Neural cell (in vitro differentiated cells): ENCODE results near the gene POU3F1. TPM values are rescaled to one million over a fixed set of nuclear protein-coding genes. Genes with fewer than 3 reads are reported as not detected.

Source experiments
- H2AFZ ChIP-seq: fragments of 200-600, 300-800 bp; sonication (generic), shearing (Covaris generic); 2 replicates; pipeline ENCODE4 v1.6.0; 2014; ENCODE audit warnings: low read depth, mild to moderate bottlenecking, antibody characterized with exemption, low read length, moderate library complexity
- H3F3A ChIP-seq: fragments of 200-600 bp; shearing (Covaris generic); 2 replicates; pipeline ENCODE4 v1.6.1; 2016; ENCODE audit warnings: mild to moderate bottlenecking, moderate library complexity, mixed read lengths, antibody characterized with exemption, low read length; ENCODE audit not compliant: insufficient read depth, poor library complexity, severe bottlenecking
- H3K27ac ChIP-seq: fragments of 200-600, 300-800 bp; sonication (generic), shearing (Covaris generic); 2 replicates; pipeline ENCODE4 v1.5.1; 2014; ENCODE audit warnings: mild to moderate bottlenecking, low read length, moderate library complexity
- H3K27me3 ChIP-seq: fragments of 300-800, 200-600 bp; sonication (generic), shearing (Covaris generic); 2 replicates; pipeline ENCODE4 v1.6.0; 2014; ENCODE audit warnings: mild to moderate bottlenecking, low read depth, low read length, moderate library complexity; ENCODE audit not compliant: insufficient read depth
- H3K36me3 ChIP-seq: fragments of 300-800, 200-600 bp; sonication (generic), shearing (Covaris generic); 2 replicates; pipeline ENCODE4 v1.5.1; 2014; ENCODE audit warnings: mild to moderate bottlenecking, antibody characterized with exemption, low read length, moderate library complexity; ENCODE audit not compliant: insufficient read depth
- H3K4me2 ChIP-seq: fragments of 300-800, 200-600 bp; sonication (generic), shearing (Covaris generic); 2 replicates; pipeline ENCODE4 v1.6.0; 2014; ENCODE audit warnings: mild to moderate bottlenecking, low read length
- H3K4me3 ChIP-seq: fragments of 300-800, 200-600 bp; sonication (generic), shearing (Covaris generic); 2 replicates; pipeline ENCODE4 v1.5.1; 2014; ENCODE audit warnings: mild to moderate bottlenecking, low read length, moderate library complexity
- H3K79me2 ChIP-seq: fragments of 200-600 bp; shearing (Covaris generic); replicated peaks from 2 replicates; pipeline ENCODE4 v1.6.0; 2014; ENCODE audit warnings: mild to moderate bottlenecking, low read length, moderate library complexity; ENCODE audit not compliant: insufficient read depth
- H3K9ac ChIP-seq: fragments of 300-800, 200-600 bp; sonication (generic), shearing (Covaris generic); 2 replicates; pipeline ENCODE4 v1.6.1; 2016; ENCODE audit warnings: mild to moderate bottlenecking, low read length, mixed read lengths
- H3K9me2 ChIP-seq: fragments of 200-600 bp; shearing (Covaris generic); 2 replicates; pipeline ENCODE4 v1.6.1; 2016; ENCODE audit warnings: mild to moderate bottlenecking, low read length, mixed read lengths; ENCODE audit not compliant: insufficient read depth
- H3K9me3 ChIP-seq: fragments of 200-600, 300-800 bp; sonication (generic), shearing (Covaris generic); 2 replicates; pipeline ENCODE4 v1.6.1; 2016; ENCODE audit warnings: mild to moderate bottlenecking, mixed run types, low read length, moderate library complexity, mixed read lengths
- H4K20me1 ChIP-seq: fragments of 200-600 bp; shearing (Covaris generic); 2 replicates; pipeline ENCODE4 v1.6.1; 2016; ENCODE audit warnings: mild to moderate bottlenecking, mixed run types; ENCODE audit not compliant: insufficient read depth
- CTCF ChIP-seq: fragments of 450-650 bp; IDR thresholded peaks from 2 replicates; pipeline ENCODE4 v1.5.1; 2014; ENCODE audit warnings: antibody characterized with exemption, mild to moderate bottlenecking, moderate library complexity; ENCODE audit not compliant: poor library complexity, severe bottlenecking
- EP300 ChIP-seq: fragments of 450-650 bp; conservative IDR thresholded peaks from 2 replicates; pipeline ENCODE4 v1.6.1; 2014; ENCODE audit warnings: antibody characterized with exemption, mild to moderate bottlenecking, moderate library complexity; ENCODE audit not compliant: poor library complexity, severe bottlenecking
- EZH2 ChIP-seq: fragments of 200-600, 300-800 bp; shearing (Covaris generic), sonication (generic); IDR thresholded peaks from 2 replicates; pipeline ENCODE4 v1.6.1; 2014; ENCODE audit warnings: antibody characterized with exemption, low read length, borderline replicate concordance, mild to moderate bottlenecking; ENCODE audit not compliant: insufficient read depth, poor library complexity, severe bottlenecking
- MXI1 ChIP-seq: fragments of 450-650 bp; conservative IDR thresholded peaks from 2 replicates; pipeline ENCODE4 v1.6.1; 2014; ENCODE audit warnings: antibody characterized with exemption, mild to moderate bottlenecking; ENCODE audit not compliant: poor library complexity, severe bottlenecking
- POLR2AphosphoS5 ChIP-seq: IDR thresholded peaks from 2 replicates; pipeline ENCODE4 v1.6.1; 2012
- RAD21 ChIP-seq: fragments of 450-650 bp; conservative IDR thresholded peaks from 2 replicates; pipeline ENCODE4 v1.6.1; 2014; ENCODE audit warnings: antibody characterized with exemption, mild to moderate bottlenecking, moderate library complexity
- REST ChIP-seq: IDR thresholded peaks from 2 replicates; pipeline ENCODE4 v1.6.1; 2012; ENCODE audit warnings: borderline replicate concordance
- SMC3 ChIP-seq: fragments of 450-650 bp; conservative IDR thresholded peaks from 2 replicates; pipeline ENCODE4 v1.6.1; 2014; ENCODE audit warnings: antibody characterized with exemption, mild to moderate bottlenecking, moderate library complexity; ENCODE audit not compliant: poor library complexity
- TAF1 ChIP-seq: IDR thresholded peaks from 2 replicates; pipeline ENCODE4 v1.6.1; 2012; ENCODE audit warnings: low read depth
- polyA plus RNA-seq: library from polyadenylated mRNA; depleted of rRNA; stranded (reverse); fragments of >200 nt; gene quantifications from 2 replicates; pipeline ENCODE4 v1.2.3, GENCODE V29; 2014

Gene POU3F1
- polyA plus RNA-seq, 1 donor from 2014 or later, result 3.1 TPM

- H3K9me2 ChIP-seq, result no peaks in the 10 kb centered on the region
- H3K9me3 ChIP-seq, result no peaks in the 10 kb centered on the region
- no peak overlapping the region for H3K9ac ChIP-seq
- no peaks in the 10 kb centered on the region for H3F3A ChIP-seq
- H4K20me1 ChIP-seq, result peaks cover 11% of the 10 kb centered on the region
- H3K79me2 ChIP-seq, result peaks cover 19% of the 10 kb centered on the region
- peaks cover 26% of the 10 kb centered on the region for H3K27me3 ChIP-seq
- H3K4me3 ChIP-seq, result no peak overlapping the region
- no peak overlapping the region for H3K4me2 ChIP-seq
- no peak overlapping the region for H2AFZ ChIP-seq
- H3K36me3 ChIP-seq, result no peaks in the 10 kb centered on the region
- TF ChIP-seq EZH2 (no peak), CTCF (no peak), MXI1 (no peak), RAD21 (no peak), POLR2AphosphoS5 (no peak), SMC3 (no peak), EP300 (no peak), REST (no peak), TAF1 (no peak)
- H3K27ac ChIP-seq, result no peak overlapping the region
Observed at GRCh38 chr1:38039331-38040088, 7.1 kb downstream of the POU3F1 start.

GRCh38 chr1:38038861-38039260, 7.7 kb downstream of the POU3F1 start:
- no peak overlapping the region for H3K4me2 ChIP-seq
- no peaks in the 10 kb centered on the region for H3K9me2 ChIP-seq
- H3K27ac ChIP-seq, result no peak overlapping the region
- peaks cover 12% of the 10 kb centered on the region for H3K79me2 ChIP-seq
- no peaks in the 10 kb centered on the region for H3K9me3 ChIP-seq
- no peak overlapping the region for H3K4me3 ChIP-seq
- H3K27me3 ChIP-seq, result peaks cover 20% of the 10 kb centered on the region
- no peaks in the 10 kb centered on the region for H3F3A ChIP-seq
- TF ChIP-seq POLR2AphosphoS5 (no peak), REST (no peak), RAD21 (no peak), SMC3 (no peak), CTCF (no peak), TAF1 (no peak), EZH2 (no peak), MXI1 (no peak), EP300 (no peak)
- no peaks in the 10 kb centered on the region for H3K36me3 ChIP-seq
- no peak overlapping the region for H3K9ac ChIP-seq
- H2AFZ ChIP-seq, result no peak overlapping the region
- H4K20me1 ChIP-seq, result peaks cover 5% of the 10 kb centered on the region
